ENCODE data around the gene FOXD1. TPM values are rescaled to one million over a fixed set of nuclear protein-coding genes. Genes with fewer than 3 reads are reported as not detected.
A peak's percentile ranks its signal among the peaks of the same experiment; 100 is the strongest.

FOXD1 gene
- total and polyA plus RNA-seq, 8 donors = 0.06 to 0.14 (median 0.12) TPM; not detected in 5

DNA sequence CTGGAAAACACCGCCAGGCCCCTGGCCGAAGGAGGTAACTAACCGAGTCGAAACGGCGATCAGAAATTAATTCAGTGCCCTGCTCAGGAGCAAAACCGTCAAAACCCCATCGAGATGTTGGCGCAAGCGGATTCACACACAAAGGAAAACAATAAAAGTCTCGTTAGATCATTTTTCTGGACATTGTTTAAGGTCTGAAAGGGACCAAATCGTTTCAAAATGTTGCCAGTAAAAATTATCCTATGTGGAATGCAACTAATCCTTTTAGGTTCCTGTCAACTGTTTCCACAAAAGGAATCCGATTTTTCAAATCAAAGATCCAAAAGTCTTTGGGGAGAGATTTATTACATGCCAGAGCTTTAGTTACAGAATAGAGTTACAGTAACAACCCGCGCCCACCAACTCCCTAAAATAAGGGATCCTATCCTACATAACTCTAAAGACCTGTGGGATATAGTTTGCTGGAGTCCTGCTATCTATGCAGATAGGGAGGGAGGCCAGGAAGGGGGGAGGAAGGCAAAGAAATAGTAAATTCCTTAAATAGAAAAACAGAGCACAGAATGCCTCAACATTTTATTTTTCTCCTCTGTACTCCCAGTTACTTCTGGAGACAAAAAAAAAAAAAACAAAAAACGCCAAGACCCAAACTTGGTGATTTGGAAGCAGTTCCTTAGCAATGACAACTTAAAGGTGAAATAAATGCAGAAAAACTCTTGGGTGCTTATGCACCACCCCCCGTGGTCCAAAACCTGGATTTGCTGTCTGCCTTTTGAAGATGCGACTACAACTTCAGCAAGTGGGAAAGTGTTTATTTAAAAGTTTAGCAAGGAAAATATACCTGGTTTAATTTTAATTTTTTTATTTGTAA is 10.6 kb downstream of the FOXD1 start:
- DNase-seq = no peak
- Histone ChIP-seq H3K9me3 (no peaks in the 10 kb centered on the region), H3K36me3 (no peaks in the 10 kb centered on the region), H3K27me3 (peaks cover 10 to 71% (median 39%) of the 10 kb centered on the region in 4 donors), H3K4me3 (peak overlapping the region in 2 of 4 donors; percentile 14 to 34), H3K4me1 (peaks cover 6 to 10% (median 8%) of the 10 kb centered on the region in 3 donors), H3K27ac (no peak overlapping the region)
- intact Hi-C loops (cut with DNase I) = no loop called here
- TF ChIP-seq, protein P1, sequence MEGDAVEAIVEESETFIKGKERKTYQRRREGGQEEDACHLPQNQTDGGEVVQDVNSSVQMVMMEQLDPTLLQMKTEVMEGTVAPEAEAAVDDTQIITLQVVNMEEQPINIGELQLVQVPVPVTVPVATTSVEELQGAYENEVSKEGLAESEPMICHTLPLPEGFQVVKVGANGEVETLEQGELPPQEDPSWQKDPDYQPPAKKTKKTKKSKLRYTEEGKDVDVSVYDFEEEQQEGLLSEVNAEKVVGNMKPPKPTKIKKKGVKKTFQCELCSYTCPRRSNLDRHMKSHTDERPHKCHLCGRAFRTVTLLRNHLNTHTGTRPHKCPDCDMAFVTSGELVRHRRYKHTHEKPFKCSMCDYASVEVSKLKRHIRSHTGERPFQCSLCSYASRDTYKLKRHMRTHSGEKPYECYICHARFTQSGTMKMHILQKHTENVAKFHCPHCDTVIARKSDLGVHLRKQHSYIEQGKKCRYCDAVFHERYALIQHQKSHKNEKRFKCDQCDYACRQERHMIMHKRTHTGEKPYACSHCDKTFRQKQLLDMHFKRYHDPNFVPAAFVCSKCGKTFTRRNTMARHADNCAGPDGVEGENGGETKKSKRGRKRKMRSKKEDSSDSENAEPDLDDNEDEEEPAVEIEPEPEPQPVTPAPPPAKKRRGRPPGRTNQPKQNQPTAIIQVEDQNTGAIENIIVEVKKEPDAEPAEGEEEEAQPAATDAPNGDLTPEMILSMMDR (IDR thresholded peaks at IDR 0.05) = no peak
- WGBS, 2 donors = 17% methylated on average over 18 of the region's 18 CpGs
- no peak for ATAC-seq
- FAIRE-seq = no peak

DNA sequence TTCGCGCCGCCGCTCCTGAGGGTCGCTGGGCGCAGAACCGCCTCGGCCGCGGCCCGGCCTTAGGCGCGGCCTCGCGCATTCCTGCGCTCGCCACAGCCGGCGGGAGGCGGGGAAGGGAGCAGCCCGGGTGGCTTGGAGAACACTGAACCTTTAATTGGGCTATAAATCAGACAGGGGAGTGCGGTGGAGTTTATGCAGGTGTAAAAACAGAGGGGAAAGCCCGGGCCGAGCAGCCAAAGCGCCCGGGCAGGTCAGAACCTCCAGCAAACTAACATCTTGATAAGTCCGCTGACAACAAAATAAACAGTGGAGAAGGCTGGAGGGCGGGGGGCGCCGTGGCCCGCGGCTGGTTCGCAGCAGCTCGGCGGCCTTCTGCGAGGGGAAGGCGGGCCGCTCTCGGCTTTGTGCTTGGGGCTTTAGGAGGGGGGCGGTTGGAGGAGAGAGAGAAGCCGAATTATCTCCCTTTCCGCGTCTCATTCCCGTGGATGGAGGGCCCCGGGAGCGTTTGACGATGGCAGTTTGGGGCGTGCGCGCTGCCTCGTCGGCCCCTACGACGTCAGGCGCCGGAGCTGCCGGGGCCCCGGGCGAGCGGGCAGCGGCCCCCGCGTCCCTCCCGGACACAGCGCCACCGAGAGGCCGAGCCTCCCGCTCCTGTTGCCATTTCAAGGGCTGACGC is 11.3 kb downstream of the FOXD1 start:
- no peak for FAIRE-seq
- H3K9me3 ChIP-seq = no peaks in the 10 kb centered on the region
- peak overlapping the region in 2 of 4 donors; percentile 14 to 34 for H3K4me3 ChIP-seq
- H3K4me1 ChIP-seq = peaks cover 6 to 10% (median 8%) of the 10 kb centered on the region in 3 donors
- H3K27me3 ChIP-seq = peaks cover 10 to 64% (median 34%) of the 10 kb centered on the region in 4 donors
- TF ChIP-seq, protein P1 (IDR thresholded peaks at IDR 0.05) = no peak
- peak in 3 of 6 donors; percentile 23 to 67 (median 55) for DNase-seq
- ATAC-seq = peak; percentile 67 to 79 (median 73)
- no peaks in the 10 kb centered on the region for H3K36me3 ChIP-seq
- intact Hi-C loops (cut with DNase I) = no loop called here
- 1 to 2% methylated on average over 62 to 69 of the region's 69 CpGs for WGBS, 2 donors
- H3K27ac ChIP-seq = no peak overlapping the region

DNA sequence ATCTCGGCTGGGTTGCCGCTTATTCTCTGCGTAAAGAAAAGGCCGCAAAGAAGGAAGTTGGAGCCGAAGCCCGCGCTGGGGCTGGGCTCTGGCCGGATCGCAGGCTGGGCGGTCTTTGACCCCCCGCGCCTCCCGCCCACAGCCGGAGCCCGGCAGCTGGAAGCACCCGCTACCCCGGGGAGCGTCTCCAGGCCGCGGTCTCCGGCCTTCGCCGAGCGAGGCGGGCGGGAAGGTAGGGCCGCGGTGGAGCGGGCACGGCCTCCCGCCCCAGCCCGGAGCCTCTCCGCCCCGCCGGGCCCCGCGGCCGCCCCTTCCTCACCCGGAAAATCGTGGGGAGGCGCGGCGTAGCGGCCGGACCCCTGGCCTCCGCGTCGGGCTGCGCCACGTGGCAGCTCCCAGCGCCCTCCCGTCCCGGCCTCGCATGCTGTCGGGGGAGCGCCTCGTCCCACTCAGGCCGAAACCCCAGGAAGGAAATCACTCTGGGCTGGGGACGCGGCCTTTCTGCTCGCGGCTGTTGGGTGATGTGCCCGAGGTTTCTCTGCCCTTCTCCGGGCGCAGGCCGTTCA is 12.0 kb downstream of the FOXD1 start:
- Histone ChIP-seq H3K36me3 (no peaks in the 10 kb centered on the region), H3K27me3 (peaks cover 10 to 59% (median 31%) of the 10 kb centered on the region in 4 donors), H3K4me3 (peak overlapping the region in 2 of 4 donors; percentile 14 to 34), H3K27ac (no peak overlapping the region), H3K9me3 (no peaks in the 10 kb centered on the region), H3K4me1 (peaks cover 6 to 10% (median 8%) of the 10 kb centered on the region in 3 donors)
- DNase-seq (peak in 1 of 6 donors; percentile 69), FAIRE-seq (no peak), ATAC-seq (peak; percentile 31 to 51 (median 45))
- intact Hi-C loops (cut with DNase I) = no loop called here
- TF ChIP-seq, protein P1 (IDR thresholded peaks at IDR 0.05) = no peak
- 5 to 9% methylated on average over 61 to 66 of the region's 66 CpGs for WGBS, 2 donors

- DNase-seq (no peak), ATAC-seq (peak in 1 of 4 donors; percentile 31), FAIRE-seq (no peak)
- H3K4me3 ChIP-seq = no peak overlapping the region
- TF ChIP-seq, protein P1 (IDR thresholded peaks at IDR 0.05) = no peak
- H3K9me3 ChIP-seq = no peaks in the 10 kb centered on the region
- intact Hi-C loops (cut with DNase I) = no loop called here
- no peaks in the 10 kb centered on the region for H3K36me3 ChIP-seq
- H3K27me3 ChIP-seq = peaks cover 10 to 52% (median 29%) of the 10 kb centered on the region in 4 donors
- WGBS, 2 donors = 31 to 36% methylated on average over 35 of the region's 35 CpGs
- peaks cover 6 to 10% (median 8%) of the 10 kb centered on the region in 3 donors for H3K4me1 ChIP-seq
- no peak overlapping the region for H3K27ac ChIP-seq
Observed at GRCh38 chr5:73435759-73436534, 12.6 kb downstream of the FOXD1 start.

All from pancreas (tissue), 10 donors.